Measurements from ENCODE around the gene TMA7B. TPM values are rescaled to one million over a fixed set of nuclear protein-coding genes. Genes with fewer than 3 reads are reported as not detected.
"Not testable (repeated sequence)": the region's sequence is repeated elsewhere in the genome, so short reads cannot be mapped to it uniquely, and the experiment has no call there.

The TMA7B gene
- total RNA-seq, 1 experiment from 2014 or later = not detected

GRCh38 chr22:39947220-39948216 is 12.7 kb upstream of the TMA7B start:
- in situ Hi-C loops (cut with HindIII; ENCODE audit: low sequenced_read_pairs) = no loop called here
- no peak for DNase-seq (ENCODE audit: low spot score)

DNA sequence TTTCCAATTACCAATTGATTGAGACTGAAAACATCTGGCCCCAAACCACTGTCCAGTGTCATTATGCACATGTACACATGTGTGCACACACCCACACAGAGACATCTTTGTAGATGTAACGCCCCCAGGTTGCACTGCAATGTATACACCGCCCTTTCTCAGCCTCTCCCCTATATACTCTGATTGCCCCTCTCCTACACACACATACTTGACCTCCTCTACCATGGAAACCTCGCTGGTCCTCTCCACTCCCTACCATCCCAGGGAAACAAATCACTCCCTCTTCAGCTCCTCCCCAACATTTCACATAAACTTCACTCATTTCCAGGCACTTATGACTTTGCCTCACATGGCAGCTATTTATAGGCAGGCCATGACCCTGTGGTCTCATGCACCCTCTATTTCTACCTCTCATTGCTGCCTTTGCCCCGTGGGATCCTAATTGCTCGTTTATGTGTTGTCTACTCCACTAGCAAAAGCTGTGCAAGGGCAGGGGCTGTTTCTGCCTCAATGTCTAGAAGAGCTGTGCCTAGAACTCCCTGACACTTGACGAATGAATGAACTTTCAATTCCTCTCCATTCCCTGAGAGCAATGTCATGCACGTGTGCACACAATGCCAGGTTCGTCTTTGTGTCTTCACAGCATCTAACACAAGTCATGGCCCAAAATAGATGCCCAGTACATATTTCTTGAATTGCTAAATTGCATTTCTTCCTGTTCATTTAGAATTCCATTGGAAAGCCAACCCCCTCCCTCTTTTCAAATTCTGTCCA is 10.0 kb upstream of the TMA7B start:
- DNase-seq (ENCODE audit: low spot score) = no peak
- in situ Hi-C loops (cut with HindIII; ENCODE audit: low sequenced_read_pairs) = no loop called here

- in situ Hi-C loops (cut with HindIII; ENCODE audit: low sequenced_read_pairs); DNase-seq (ENCODE audit: low spot score): not testable (repeated sequence)
Measured at GRCh38 chr22:39951603-39952293, 8.4 kb upstream of the TMA7B start.

DNA sequence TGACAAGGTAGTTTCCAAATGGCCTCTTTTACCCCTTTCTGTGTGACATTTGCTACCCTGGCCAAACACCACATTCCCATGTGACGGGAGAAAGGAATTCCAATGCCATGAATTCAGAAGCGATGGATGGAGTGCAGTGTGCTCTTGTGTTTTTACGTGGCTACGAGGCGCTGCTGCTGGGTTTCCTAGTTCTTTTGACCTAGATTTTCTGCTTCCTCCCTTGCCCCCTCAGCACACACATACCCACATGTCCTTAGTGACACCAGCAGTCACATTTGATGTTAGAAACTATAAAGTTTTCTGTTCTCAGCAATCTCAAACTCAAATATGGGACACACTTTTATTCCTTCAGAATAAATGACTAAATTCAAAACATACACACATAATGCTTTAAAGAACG is 7.8 kb upstream of the TMA7B start:
- in situ Hi-C loops (cut with HindIII; ENCODE audit: low sequenced_read_pairs) = no loop called here
- DNase-seq (ENCODE audit: low spot score) = no peak

GRCh38 chr22:39953101-39953500 is 7.1 kb upstream of the TMA7B start:
- in situ Hi-C loops (cut with HindIII; ENCODE audit: low sequenced_read_pairs) = no loop called here
- no peak for DNase-seq (ENCODE audit: low spot score)

- in situ Hi-C loops (cut with HindIII; ENCODE audit: low sequenced_read_pairs) = no loop called here
- DNase-seq (ENCODE audit: low spot score) = no peak
Measured at GRCh38 chr22:39954584-39955055, 5.6 kb upstream of the TMA7B start.

GRCh38 chr22:39955675-39956074 is 4.5 kb upstream of the TMA7B start:
- in situ Hi-C loops (cut with HindIII; ENCODE audit: low sequenced_read_pairs) = no loop called here
- no peak for DNase-seq (ENCODE audit: low spot score)

DNA sequence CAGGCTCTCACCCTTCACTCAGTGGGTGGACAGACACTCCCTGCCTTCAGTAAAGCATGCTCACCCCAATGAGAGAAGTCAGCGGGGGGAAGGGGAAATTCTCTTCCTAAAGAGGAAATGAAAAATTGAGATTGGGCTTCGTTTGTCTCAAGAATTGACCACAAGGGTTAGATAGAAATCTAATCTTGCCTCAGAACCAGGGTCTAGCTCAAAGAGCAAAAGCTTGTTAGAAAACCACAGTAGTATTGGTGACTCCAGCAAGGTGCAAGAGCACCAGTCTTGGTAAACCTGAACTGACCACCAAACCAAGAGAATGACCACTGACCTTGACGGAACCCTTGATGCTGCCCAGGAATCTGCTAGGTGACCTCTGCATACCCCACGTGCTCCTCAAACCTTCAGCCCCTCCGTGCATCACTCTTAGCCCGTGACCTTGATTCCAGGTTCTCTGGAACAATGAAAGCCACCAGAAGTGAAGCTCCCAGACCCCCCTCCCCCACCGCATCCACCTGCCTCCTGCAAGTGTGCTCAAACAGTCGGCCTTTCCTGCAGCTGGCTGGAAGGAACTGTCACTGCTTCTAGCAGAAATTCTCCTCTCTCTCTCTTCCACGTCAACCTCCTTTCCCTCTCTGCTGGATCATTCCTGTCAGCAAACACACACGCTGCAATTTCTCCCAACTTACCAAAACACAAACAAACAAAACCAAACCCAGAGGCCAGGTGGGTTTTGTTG is 3.1 kb upstream of the TMA7B start:
- DNase-seq (ENCODE audit: low spot score) = no peak
- in situ Hi-C loops (cut with HindIII; ENCODE audit: low sequenced_read_pairs) = no loop called here

GRCh38 chr22:39958009-39958711 is 2.0 kb upstream of the TMA7B start:
- in situ Hi-C loops (cut with HindIII; ENCODE audit: low sequenced_read_pairs) = no loop called here
- no peak for DNase-seq (ENCODE audit: low spot score)

DNA sequence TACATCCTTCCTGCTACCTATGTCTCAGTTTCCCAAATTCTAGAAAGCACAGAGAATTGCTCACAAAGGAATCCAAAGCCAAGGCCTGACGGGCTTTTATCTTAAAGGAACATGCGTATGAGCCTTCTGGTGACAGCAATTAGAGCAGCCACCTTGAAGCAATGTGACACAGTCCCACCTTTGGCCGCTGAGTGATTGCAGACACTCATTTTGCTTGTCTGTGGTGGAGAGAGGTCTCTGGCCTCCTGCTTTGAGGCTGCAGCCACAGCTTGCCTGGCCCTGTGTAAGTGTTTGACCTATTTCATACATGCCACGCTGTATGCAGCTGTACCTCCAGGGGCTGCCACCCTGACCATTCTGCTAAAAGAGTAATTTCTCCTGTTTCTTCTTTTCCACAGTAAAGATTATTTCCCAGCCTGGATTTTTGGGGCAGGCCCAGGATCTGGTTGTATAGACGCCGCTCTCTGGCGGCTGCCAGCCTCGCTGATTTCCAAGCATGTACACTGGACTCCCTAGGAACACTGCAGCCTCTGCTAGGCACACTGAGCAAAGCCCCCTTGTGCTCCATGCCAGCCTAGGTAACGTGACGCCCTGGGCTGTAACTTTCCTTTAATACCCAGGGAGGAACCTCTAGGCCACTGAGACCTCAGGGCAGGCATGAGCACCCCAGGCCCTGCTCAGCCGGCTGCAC is 1.1 kb upstream of the TMA7B start:
- DNase-seq (ENCODE audit: low spot score) = no peak
- in situ Hi-C loops (cut with HindIII; ENCODE audit: low sequenced_read_pairs) = no loop called here

- DNase-seq (ENCODE audit: low spot score) = no peak
- in situ Hi-C loops (cut with HindIII; ENCODE audit: low sequenced_read_pairs) = no loop called here
Measured at GRCh38 chr22:39960791-39961746, 872 bp downstream of the TMA7B start.

- DNase-seq (ENCODE audit: low spot score) = no peak
- in situ Hi-C loops (cut with HindIII; ENCODE audit: low sequenced_read_pairs) = no loop called here
Measured at GRCh38 chr22:39962071-39962470, 1.9 kb downstream of the TMA7B start.

DNA sequence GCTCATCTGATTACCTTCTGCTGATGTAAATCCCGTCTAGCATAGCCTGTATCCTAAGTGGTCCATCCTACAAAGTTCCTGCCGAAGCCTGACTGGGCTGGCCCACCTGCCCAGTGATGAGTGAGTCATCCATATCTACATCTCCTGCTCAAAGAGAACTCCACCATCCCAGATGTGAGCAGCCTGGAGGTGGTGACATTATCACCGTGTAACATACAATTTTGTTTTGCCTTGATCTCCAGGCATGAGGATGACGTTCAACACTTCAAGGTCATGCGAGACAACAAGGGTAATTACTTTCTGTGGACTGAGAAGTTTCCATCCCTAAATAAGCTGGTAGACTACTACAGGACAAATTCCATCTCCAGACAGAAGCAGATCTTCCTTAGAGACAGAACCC is 5.6 kb downstream of the TMA7B start:
- in situ Hi-C loops (cut with HindIII; ENCODE audit: low sequenced_read_pairs) = no loop called here
- no peak for DNase-seq (ENCODE audit: low spot score)

GRCh38 chr22:39966470-39966869 is 6.3 kb downstream of the TMA7B start:
- in situ Hi-C loops (cut with HindIII; ENCODE audit: low sequenced_read_pairs) = no loop called here

DNA sequence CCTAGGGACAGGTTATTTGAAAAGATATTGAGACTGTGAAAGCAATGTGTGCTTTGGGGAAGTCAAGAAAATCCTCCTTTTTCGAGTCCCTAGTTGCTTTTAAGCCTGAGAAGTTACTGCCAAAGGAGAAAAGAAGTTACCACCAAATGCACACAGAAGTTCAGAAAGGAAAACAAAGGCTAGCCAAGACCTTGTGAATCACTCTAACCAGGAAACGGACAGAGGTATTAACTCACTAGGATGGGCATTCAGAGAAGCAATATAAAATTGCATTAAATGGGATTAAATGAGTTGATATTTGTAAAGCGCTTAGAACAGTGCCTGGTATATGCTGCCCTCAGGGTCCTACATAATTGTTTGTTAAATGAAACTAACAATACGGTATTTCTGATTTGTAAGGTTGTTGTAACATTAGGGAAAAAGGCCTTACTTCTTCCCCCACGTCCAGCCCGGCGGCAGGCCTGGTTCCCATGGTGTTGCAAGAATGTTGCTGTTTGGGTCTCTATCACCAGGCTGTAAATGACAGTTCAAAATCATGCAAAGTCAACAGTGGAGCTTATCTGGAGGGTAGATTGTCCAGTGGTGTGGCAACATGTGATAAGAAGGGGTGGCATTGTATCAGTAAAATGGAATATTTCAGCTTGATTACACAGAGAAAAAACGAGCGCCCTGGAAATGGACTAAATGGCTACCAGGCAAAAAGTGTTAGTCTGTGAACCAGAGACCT is 7.1 kb downstream of the TMA7B start:
- in situ Hi-C loops (cut with HindIII; ENCODE audit: low sequenced_read_pairs) = no loop called here
- DNase-seq (ENCODE audit: low spot score) = no peak

More at GRCh38 chr22:39966470-39966869, 6.3 kb downstream of the TMA7B start:
- DNase-seq (ENCODE audit: low spot score) = no peak
